ENCODE data around the gene KCNMA1.

Gene KCNMA1

DNA sequence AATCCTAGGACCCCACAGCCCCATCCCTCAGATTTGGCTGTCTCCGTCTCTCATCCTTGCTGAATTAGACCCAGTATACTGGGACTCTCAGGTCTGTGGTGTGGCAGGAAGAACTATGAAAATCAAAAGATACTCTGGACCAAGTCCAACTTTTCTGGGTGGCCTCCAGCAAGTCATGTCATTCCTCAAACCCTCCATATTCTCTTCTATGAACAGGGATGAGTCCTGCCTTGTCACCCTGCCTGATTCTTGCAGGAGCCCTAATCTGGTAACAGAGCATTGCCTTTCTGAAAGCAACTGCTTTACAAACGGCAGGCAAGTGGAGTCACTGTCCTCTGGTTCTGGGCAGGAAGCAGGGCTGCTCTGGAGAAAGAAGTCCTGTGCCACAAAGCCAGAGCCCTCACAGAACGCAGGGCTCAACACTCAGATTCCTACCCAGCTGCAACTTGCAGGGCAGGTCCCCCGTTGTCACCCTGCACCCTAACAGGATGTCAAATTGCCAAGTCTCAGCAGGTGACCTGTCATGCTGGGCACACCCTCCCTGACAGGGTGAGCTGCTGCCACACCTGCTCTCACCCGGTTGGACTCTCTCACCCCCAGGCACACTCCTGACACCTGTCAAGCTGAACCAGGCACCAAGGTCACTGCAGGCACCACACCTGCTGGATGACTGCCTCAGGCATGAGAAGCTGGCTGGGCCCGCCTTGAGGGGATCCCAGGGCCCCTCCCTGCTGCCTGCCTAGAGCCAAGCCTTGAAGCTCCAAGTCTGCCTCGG lies 227.7 kb downstream of the KCNMA1 start:
- TF ChIP-seq, protein P1, sequence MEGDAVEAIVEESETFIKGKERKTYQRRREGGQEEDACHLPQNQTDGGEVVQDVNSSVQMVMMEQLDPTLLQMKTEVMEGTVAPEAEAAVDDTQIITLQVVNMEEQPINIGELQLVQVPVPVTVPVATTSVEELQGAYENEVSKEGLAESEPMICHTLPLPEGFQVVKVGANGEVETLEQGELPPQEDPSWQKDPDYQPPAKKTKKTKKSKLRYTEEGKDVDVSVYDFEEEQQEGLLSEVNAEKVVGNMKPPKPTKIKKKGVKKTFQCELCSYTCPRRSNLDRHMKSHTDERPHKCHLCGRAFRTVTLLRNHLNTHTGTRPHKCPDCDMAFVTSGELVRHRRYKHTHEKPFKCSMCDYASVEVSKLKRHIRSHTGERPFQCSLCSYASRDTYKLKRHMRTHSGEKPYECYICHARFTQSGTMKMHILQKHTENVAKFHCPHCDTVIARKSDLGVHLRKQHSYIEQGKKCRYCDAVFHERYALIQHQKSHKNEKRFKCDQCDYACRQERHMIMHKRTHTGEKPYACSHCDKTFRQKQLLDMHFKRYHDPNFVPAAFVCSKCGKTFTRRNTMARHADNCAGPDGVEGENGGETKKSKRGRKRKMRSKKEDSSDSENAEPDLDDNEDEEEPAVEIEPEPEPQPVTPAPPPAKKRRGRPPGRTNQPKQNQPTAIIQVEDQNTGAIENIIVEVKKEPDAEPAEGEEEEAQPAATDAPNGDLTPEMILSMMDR (IDR thresholded peaks at IDR 0.05) = no peak
- TF ChIP-seq ZFX (IDR thresholded peaks at IDR 0.05; ENCODE audit: borderline replicate concordance) = no peak
- H3K27ac ChIP-seq = peak overlapping the region; percentile 47

DNA sequence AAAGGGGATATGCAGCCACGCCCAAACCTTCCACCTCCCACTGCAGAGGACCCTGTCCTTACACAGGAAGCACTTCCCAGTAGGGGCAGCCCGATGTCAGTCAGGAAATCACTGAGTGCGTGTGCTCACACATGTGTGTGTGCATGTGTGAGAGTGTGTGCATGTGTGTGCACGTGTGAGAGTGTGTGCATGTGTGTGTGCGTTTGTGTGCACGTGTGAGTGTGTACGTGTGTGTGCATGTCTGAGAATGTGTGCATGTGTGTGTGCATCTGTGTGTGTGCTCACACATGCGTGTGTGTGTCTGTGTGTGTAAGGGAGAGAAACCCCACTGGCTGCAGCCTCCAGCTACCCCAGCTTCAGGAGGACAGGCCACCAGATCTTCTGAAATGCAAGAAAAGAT lies 229.3 kb downstream of the KCNMA1 start:
- TF ChIP-seq ZFX (IDR thresholded peaks at IDR 0.05; ENCODE audit: borderline replicate concordance) = no peak
- TF ChIP-seq, protein P1 (IDR thresholded peaks at IDR 0.05) = no peak
- no peak overlapping the region for H3K27ac ChIP-seq

DNA sequence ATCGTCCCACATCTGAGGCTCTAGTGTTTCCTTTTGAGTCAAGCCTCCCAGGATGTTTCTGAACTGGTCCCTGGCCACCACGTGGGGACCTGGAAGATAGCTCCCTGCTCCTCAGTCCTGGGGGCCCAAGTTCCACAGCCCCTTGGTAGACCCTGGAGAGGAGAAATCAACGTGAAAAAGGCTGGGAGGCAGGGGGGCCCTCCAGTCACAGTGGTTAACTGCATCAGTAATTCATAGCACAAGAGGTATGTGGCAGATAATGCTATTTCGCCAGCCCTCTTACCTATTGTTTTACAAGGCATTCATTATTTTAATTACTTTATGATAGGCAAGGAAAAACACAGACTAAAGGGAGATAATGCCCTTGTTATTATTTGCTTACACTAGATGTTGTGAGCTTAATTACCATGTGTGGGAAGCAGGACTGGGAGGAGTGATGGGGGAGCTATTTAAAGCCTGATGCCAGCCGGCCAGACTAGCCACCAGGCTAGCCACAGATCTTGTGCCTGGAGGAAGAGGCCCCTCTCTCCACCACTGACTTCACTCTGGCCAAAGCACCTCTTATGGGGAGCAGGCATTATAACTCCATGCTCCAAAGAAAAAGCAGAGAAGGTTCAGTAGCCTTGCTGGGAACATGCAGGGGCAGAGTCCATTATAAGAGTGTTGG lies 230.7 kb downstream of the KCNMA1 start:
- no peak overlapping the region for H3K27ac ChIP-seq
- TF ChIP-seq, protein P1 (IDR thresholded peaks at IDR 0.05) = no peak
- no peak for TF ChIP-seq ZFX (IDR thresholded peaks at IDR 0.05; ENCODE audit: borderline replicate concordance)

DNA sequence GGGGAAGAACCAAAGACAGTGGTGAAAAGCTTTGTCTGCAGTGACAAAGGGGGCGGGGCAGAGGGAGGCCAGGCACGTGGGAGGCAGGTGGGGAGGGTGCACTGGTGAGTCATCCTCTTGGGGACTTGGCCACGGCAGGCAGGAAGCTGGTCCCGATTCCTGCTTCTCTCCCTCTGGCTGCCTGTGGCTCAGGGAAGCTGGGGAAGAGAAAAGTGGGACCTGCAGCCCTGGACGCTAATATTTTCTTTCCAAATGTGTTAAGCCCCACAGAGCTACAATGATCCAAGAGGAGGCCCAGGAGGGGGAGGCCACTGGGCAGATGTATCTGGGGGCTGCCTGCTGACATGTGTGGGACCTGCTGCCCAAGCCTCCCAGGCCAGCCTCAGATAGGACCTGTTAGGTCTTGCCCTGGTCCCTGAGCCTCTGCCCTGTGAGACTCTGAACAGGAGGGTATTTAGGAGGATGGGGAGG lies 231.8 kb downstream of the KCNMA1 start:
- H3K27ac ChIP-seq = no peak overlapping the region
- TF ChIP-seq, protein P1 (IDR thresholded peaks at IDR 0.05) = no peak
- TF ChIP-seq ZFX (IDR thresholded peaks at IDR 0.05; ENCODE audit: borderline replicate concordance) = no peak

DNA sequence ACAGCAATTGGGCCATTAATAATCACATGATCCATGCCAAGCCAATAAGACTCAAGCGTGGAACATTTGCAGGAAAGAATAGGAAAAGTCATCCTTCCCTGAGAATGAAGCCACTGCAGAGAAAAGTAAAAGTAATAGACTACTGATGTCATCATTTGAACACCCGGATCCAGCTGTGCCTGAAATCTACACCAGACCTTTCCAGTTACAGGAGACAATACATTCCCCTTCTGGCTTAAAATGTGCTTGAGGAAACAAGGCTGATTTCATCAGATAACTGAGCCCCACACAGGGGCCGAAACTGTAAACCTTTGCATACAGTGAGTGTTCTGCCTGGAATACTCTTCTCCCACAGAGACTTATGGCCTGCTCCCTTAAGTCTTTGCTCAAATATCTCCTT lies 232.8 kb downstream of the KCNMA1 start:
- TF ChIP-seq ZFX (IDR thresholded peaks at IDR 0.05; ENCODE audit: borderline replicate concordance) = no peak
- TF ChIP-seq, protein P1 (IDR thresholded peaks at IDR 0.05) = no peak
- no peak overlapping the region for H3K27ac ChIP-seq

DNA sequence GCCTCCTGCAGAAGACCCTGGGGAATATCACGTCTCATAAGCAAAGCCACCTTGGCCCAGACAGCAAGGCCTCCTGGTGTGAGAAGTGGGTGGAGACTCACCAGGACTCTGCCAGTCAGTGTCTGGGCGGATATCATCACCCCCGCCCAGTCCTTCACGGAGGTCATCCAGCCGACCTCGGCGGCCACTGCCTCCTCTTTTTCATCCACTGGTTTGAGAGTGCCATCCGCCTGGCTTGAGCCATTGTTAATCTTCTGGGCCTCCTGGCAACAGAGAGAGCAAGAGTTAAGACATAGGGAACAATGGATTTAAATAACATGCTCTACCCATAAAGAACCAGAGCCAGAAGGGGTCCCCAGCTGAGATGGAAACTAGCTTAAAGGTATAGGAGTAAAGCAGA lies 233.8 kb downstream of the KCNMA1 start:
- no peak for TF ChIP-seq ZFX (IDR thresholded peaks at IDR 0.05; ENCODE audit: borderline replicate concordance)
- TF ChIP-seq, protein P1 (IDR thresholded peaks at IDR 0.05) = no peak
- no peak overlapping the region for H3K27ac ChIP-seq

DNA sequence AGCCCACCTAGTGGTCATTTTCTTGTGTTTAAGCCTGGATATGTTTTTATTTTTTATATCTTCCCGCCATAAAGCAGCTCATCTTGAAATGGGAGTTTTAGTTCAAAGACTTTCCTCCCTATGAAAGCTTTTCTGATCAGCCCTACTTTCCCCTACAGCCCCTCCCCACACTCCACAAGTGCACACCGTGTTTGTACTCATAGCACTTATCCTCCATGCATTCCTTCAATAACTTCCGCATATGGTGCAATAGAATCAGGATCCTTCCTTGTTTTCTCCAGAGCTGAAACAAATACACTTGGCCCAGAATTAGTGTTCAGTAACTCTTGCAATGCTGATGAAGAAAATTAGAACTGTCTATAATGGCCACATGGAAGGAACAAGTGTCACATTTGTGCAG lies 235.9 kb downstream of the KCNMA1 start:
- no peak overlapping the region for H3K27ac ChIP-seq
- TF ChIP-seq ZFX (IDR thresholded peaks at IDR 0.05; ENCODE audit: borderline replicate concordance) = no peak
- TF ChIP-seq, protein P1 (IDR thresholded peaks at IDR 0.05) = no peak

All from 22Rv1 (cell line).